CD14-positive monocyte (primary cell): ENCODE data around the gene PTCD1. TPM values are rescaled to one million over a fixed set of nuclear protein-coding genes. Genes with fewer than 3 reads are reported as not detected.

ENCODE experiments used
- DNase-seq, 3 donors: peaks; one replicate each; pipeline ENCODE4 v3.0.0-alpha.2; 2011 to 2022
- H2AFZ ChIP-seq: 2 replicates; pipeline ENCODE4 v1.6.0; 2012; ENCODE audit warnings: mild to moderate bottlenecking, low read depth, low read length, inconsistent platforms; ENCODE audit not compliant: insufficient read depth, poor library complexity, severe bottlenecking
- H3K27ac ChIP-seq, 2 donors: 1 replicate in 1 of 2; 2 replicates in 1 of 2; pipeline ENCODE4 v1.5.1; 2012 to 2013; ENCODE audit warnings: low read length in 2 of 2, control low read depth in 1 of 2, inconsistent platforms in 1 of 2, low read depth in 1 of 2, mild to moderate bottlenecking in 1 of 2
- H3K27me3 ChIP-seq, 2 donors: one replicate each; pipeline versions ENCODE4 v1.6.0 to v1.6.1; 2011 to 2013; ENCODE audit warnings: low read length in 2 of 2; ENCODE audit not compliant: control insufficient read depth in 2 of 2, insufficient read depth in 2 of 2
- H3K36me3 ChIP-seq, 2 donors: replicated peaks in 1 of 2; 1 replicate in 1 of 2; 2 replicates in 1 of 2; pipeline versions ENCODE4 v1.5.1 to v1.6.1; 2012 to 2013; ENCODE audit warnings: low read length in 2 of 2, control low read depth in 1 of 2, inconsistent platforms in 1 of 2, mild to moderate bottlenecking in 1 of 2; ENCODE audit not compliant: insufficient read depth in 2 of 2, control insufficient read depth in 1 of 2
- H3K4me1 ChIP-seq, 2 donors: 1 replicate in 1 of 2; 2 replicates in 1 of 2; pipeline versions ENCODE4 v1.5.1 to v1.6.1; 2012 to 2013; ENCODE audit warnings: low read length in 2 of 2, control low read depth in 1 of 2, inconsistent platforms in 1 of 2, mild to moderate bottlenecking in 1 of 2, moderate library complexity in 1 of 2; ENCODE audit not compliant: insufficient read depth in 2 of 2, control insufficient read depth in 1 of 2
- H3K4me2 ChIP-seq: replicated peaks from 2 replicates; pipeline ENCODE3; 2012; ENCODE audit warnings: low read length, moderate library complexity, mild to moderate bottlenecking; ENCODE audit not compliant: poor library complexity, severe bottlenecking; ENCODE audit errors: extremely low read depth
- H3K4me3 ChIP-seq, 3 experiments: fragments of 200-600 bp in 1 of 3; sonication (generic) in 1 of 3; replicated peaks in 1 of 3; 1 replicate in 2 of 3; 2 replicates in 1 of 3; pipeline ENCODE4 v1.5.1; 2011 to 2013; ENCODE audit warnings: low read length in 3 of 3, mild to moderate bottlenecking in 3 of 3, control low read depth in 2 of 3, low read depth in 2 of 3, inconsistent platforms in 1 of 3, moderate library complexity in 1 of 3
- H3K79me2 ChIP-seq: 2 replicates; pipeline ENCODE4 v1.6.0; 2012; ENCODE audit warnings: mild to moderate bottlenecking, control low read depth, inconsistent platforms, low read length, moderate library complexity; ENCODE audit not compliant: insufficient read depth
- H3K9ac ChIP-seq: 2 replicates; pipeline ENCODE4 v1.6.0; 2017; ENCODE audit warnings: low read length, mild to moderate bottlenecking; ENCODE audit not compliant: insufficient read depth, poor library complexity, severe bottlenecking
- H3K9me3 ChIP-seq, 2 donors: replicated peaks in 1 of 2; 1 replicate in 1 of 2; 2 replicates in 1 of 2; pipeline versions ENCODE4 v1.5.1 to v1.6.1; 2012 to 2013; ENCODE audit warnings: low read length in 2 of 2, control low read depth in 1 of 2; ENCODE audit not compliant: control insufficient read depth in 1 of 2, insufficient read depth in 1 of 2
- H4K20me1 ChIP-seq: 2 replicates; pipeline ENCODE4 v1.6.0; 2012; ENCODE audit warnings: mild to moderate bottlenecking, low read length, control low read depth, moderate library complexity; ENCODE audit not compliant: insufficient read depth
- H3K27ac Mint-ChIP-seq, 7 donors: one replicate each; pipeline ENCODE4 v1.8.0; 2020; ENCODE audit warnings: mild to moderate bottlenecking in 7 of 7, mixed read lengths in 7 of 7, moderate library complexity in 6 of 7, inconsistent platforms in 2 of 7
- H3K27me3 Mint-ChIP-seq, 3 donors: one replicate each; pipeline ENCODE4 v1.8.0; 2021 to 2022; ENCODE audit warnings: low read depth in 3 of 3, mild to moderate bottlenecking in 3 of 3, mixed read lengths in 3 of 3, moderate library complexity in 3 of 3, inconsistent platforms in 1 of 3
- H3K36me3 Mint-ChIP-seq, 2 donors: one replicate each; pipeline ENCODE4 v1.8.0; 2020; ENCODE audit warnings: mixed read lengths in 2 of 2, inconsistent platforms in 1 of 2, mild to moderate bottlenecking in 1 of 2
- H3K4me1 Mint-ChIP-seq: one replicate; pipeline ENCODE4 v1.8.0; 2020; ENCODE audit warnings: mild to moderate bottlenecking, mixed read lengths
- H3K4me3 Mint-ChIP-seq, 2 donors: one replicate each; pipeline ENCODE4 v1.8.0; 2020; ENCODE audit warnings: mild to moderate bottlenecking in 2 of 2, mixed read lengths in 2 of 2, moderate library complexity in 1 of 2
- H3K9me3 Mint-ChIP-seq, 7 donors: one replicate each; pipeline ENCODE4 v1.8.0; 2020 to 2022; ENCODE audit warnings: mixed read lengths in 7 of 7, mild to moderate bottlenecking in 6 of 7, moderate library complexity in 6 of 7, inconsistent platforms in 2 of 7
- WGBS: methylation state at CpG from one replicate; pipeline ENCODE4 v1.1.5; 2013; ENCODE audit warnings: missing lambda C conversion rate; ENCODE audit not compliant: insufficient coverage; 5-methylcytosine and 5-hydroxymethylcytosine counted together
- intact Hi-C, 2 donors: fragments of 100-400 bp; cut with micrococcal nuclease; formaldehyde crosslinking; loops; one replicate each; pipeline versions ENCODE4 v1.15.0 to v1.15.1; 2023
- polyA plus RNA-seq, 3 donors: library from polyadenylated mRNA; depleted of rRNA in 1 of 3; unstranded in 2 of 3; stranded (reverse) in 1 of 3; fragments of 300-500 nt in 2 of 3; fragments of >200 nt in 1 of 3; fragmentation: Illumina TruSeq in 2 of 3; gene quantifications; 1 replicate in 2 of 3; 2 replicates in 1 of 3; pipeline ENCODE4 v1.2.3, GENCODE V29; 2012 to 2021
- TF ChIP-seq, protein P1 (sequence below): fragments of 200-600 bp; IDR thresholded peaks from one replicate; pipeline ENCODE4 v1.8.0; 2022; ENCODE audit warnings: antibody characterized with exemption, mild to moderate bottlenecking

PTCD1 gene
- polyA plus RNA-seq, 3 donors, result 0.74 to 4.3 (median 1.6) TPM

DNA sequence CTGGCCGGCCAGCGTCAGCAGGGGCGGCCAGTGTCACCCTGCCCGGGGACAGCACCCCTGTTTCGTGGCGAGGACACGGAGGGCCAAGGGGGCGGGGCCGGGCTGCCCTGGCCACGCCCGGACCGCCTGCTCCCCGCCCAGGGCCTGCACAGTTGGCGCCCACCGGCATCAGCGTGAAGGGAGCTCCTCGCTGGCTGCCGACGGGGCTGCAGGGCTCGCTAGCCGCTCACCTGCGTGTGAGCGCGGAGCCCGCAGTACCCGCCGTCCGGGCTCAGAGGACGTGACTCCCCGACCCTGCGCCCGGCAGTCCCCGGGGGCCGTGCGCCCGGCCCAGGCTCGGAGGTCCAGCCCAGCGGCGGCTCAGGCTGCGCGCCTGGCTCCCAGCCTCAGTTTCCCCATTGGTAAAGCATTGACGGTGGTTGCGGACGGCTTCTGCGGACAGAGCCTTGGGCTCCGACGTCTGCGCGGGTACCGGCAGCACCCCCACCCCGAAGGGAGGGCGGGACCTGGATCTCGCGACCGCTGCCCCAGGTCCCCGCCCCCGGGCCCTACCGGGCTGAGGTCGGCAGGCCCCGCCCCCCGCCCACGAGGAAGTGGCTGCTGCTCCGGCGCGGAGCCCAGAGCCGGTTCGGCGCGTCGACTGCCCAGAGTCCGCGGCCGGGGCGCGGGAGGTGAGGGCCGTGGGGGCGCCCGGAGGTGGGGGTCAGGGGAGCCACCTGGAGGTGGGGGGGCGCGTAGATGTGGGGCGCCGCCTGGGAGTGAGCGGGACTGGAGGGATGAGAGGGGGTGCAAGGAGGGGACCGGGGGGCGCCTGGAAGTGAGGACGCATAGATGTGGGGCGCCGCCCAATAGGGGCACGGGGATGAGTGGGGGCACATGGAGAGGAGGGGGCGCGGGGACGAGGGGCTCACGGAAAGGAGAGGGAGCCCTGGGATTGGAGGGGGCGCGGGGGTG lies 64.2 kb downstream of the PTCD1 start, which contains the start of gene ARPC1B:
Gene ARPC1B, plus strand, starts transcription at position 620 of the 954 bp plus-strand sequence. CDS start 10,985 bp downstream, outside the sequence.
- peaks cover 33% of the 10 kb centered on the region for H4K20me1 ChIP-seq
- no peaks in the 10 kb centered on the region for H3K27me3 ChIP-seq
- peaks cover 47% of the 10 kb centered on the region for H3K79me2 ChIP-seq
- H3K9me3 Mint-ChIP-seq, result peaks cover 0 to 1% (median 0%) of the 10 kb centered on the region in 7 donors
- TF ChIP-seq, protein P1, sequence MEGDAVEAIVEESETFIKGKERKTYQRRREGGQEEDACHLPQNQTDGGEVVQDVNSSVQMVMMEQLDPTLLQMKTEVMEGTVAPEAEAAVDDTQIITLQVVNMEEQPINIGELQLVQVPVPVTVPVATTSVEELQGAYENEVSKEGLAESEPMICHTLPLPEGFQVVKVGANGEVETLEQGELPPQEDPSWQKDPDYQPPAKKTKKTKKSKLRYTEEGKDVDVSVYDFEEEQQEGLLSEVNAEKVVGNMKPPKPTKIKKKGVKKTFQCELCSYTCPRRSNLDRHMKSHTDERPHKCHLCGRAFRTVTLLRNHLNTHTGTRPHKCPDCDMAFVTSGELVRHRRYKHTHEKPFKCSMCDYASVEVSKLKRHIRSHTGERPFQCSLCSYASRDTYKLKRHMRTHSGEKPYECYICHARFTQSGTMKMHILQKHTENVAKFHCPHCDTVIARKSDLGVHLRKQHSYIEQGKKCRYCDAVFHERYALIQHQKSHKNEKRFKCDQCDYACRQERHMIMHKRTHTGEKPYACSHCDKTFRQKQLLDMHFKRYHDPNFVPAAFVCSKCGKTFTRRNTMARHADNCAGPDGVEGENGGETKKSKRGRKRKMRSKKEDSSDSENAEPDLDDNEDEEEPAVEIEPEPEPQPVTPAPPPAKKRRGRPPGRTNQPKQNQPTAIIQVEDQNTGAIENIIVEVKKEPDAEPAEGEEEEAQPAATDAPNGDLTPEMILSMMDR, result no peak
- peak within 1 kb of the TSS; percentile 94 to 100 (median 99) for H3K27ac Mint-ChIP-seq
- peak within 1 kb of the TSS; percentile 86 for H3K9ac ChIP-seq
- H3K4me1 Mint-ChIP-seq, result peaks cover 50% of the 10 kb centered on the region
- peaks cover 46 to 58% of the 10 kb centered on the region in 2 donors for H3K4me1 ChIP-seq
- peak within 1 kb of the TSS; percentile 93 for H3K4me2 ChIP-seq
- peak within 1 kb of the TSS; percentile 92 for H2AFZ ChIP-seq
- peaks cover 0 to 2% (median 0%) of the 10 kb centered on the region in 3 donors for H3K27me3 Mint-ChIP-seq
- peak; percentile 81 to 84 (median 82) for DNase-seq
- H3K36me3 ChIP-seq, result peaks cover 10 to 15% of the 10 kb centered on the region in 2 donors
- H3K4me3 Mint-ChIP-seq, result peak within 1 kb of the TSS; percentile 82 to 89
- H3K9me3 ChIP-seq, result no peaks in the 10 kb centered on the region
- under 1% methylated on average over 77 of the region's 95 CpGs for WGBS
- H3K36me3 Mint-ChIP-seq, result peaks cover 14 to 34% of the 10 kb centered on the region in 2 donors
- peak within 1 kb of the TSS; percentile 82 to 95 (median 89) for H3K4me3 ChIP-seq
- intact Hi-C loops, result loop anchor here in 1 of 2 donors (2.0 to 5.0 kb wide), 2 partner anchors 34 to 42 kb away; partner anchors contain the start of genes BUD31 and PDAP1
- H3K27ac ChIP-seq, result peak within 1 kb of the TSS; percentile 94
